Fibroblast of pulmonary artery (primary cell): ENCODE measurements around the gene SAA4.
"Not testable (repeated sequence)": the region's sequence is repeated elsewhere in the genome, so short reads cannot be mapped to it uniquely, and the experiment has no call there.

Experiments
- DNase-seq: peaks from one replicate; pipeline ENCODE4 v3.0.0-alpha.2; 2010; ENCODE audit warnings: low read depth
- H3K4me3 ChIP-seq: replicated peaks from 2 replicates; pipeline ENCODE4 v1.5.1; 2011; ENCODE audit warnings: low read depth, mild to moderate bottlenecking, control low read depth, low read length, moderate library complexity
- CTCF ChIP-seq: IDR thresholded peaks from 2 replicates; pipeline ENCODE4 v1.5.1; 2011; ENCODE audit warnings: mild to moderate bottlenecking, control low read depth, low read length, inconsistent platforms; ENCODE audit errors: missing control alignments

Gene SAA4

GRCh38 chr11:18259259-18259658 is 22.7 kb upstream of the SAA4 start:
- no peak for TF ChIP-seq CTCF
- DNase-seq: no peak
- no peak overlapping the region for H3K4me3 ChIP-seq

GRCh38 chr11:18254781-18255361 is 18.3 kb upstream of the SAA4 start:
- no peak for DNase-seq
- TF ChIP-seq CTCF: no peak
- no peak overlapping the region for H3K4me3 ChIP-seq

- no peak for TF ChIP-seq CTCF
- no peak for DNase-seq
- H3K4me3 ChIP-seq: no peak overlapping the region
These were observed 17.3 kb upstream of the SAA4 start for GRCh38 chr11:18253778-18254338.

- TF ChIP-seq CTCF: no peak
- no peak for DNase-seq
- H3K4me3 ChIP-seq: no peak overlapping the region
These were observed 16.6 kb upstream of the SAA4 start for GRCh38 chr11:18253233-18253632.

- no peak for DNase-seq
- TF ChIP-seq CTCF: no peak
- no peak within 1 kb of the TSS for H3K4me3 ChIP-seq
These were observed 12.0 kb upstream of the SAA4 start, which contains the start of gene SAA2 for GRCh38 chr11:18248561-18248960. TSS of gene SAA2 (minus strand) at chr11:18248668. CDS start at chr11:18248011, 657 bp downstream.

- H3K4me3 ChIP-seq, DNase-seq: not testable (repeated sequence)
These were observed 10.6 kb upstream of the SAA4 start for GRCh38 chr11:18247191-18247581.

GRCh38 chr11:18246379-18247190 is 10.0 kb upstream of the SAA4 start:
- H3K4me3 ChIP-seq, DNase-seq: not testable (repeated sequence)

GRCh38 chr11:18245396-18245795 is 8.8 kb upstream of the SAA4 start:
- no peak for DNase-seq
- H3K4me3 ChIP-seq: no peak overlapping the region
- TF ChIP-seq CTCF: no peak
